Activated CD4-positive, CD25-positive, alpha-beta regulatory T cell (primary cell): ENCODE results near the gene ARRDC1.
A peak's percentile ranks its signal among the peaks of the same experiment; 100 is the strongest.
"Not testable (repeated sequence)": the region's sequence is repeated elsewhere in the genome, so short reads cannot be mapped to it uniquely, and the experiment has no call there.

ENCODE experiments used
- DNase-seq, 4 experiments: peaks; one replicate each; lab custom pipeline; 2025; lab: John Stamatoyannopoulos, UW

ARRDC1 gene

GRCh38 chr9:137605121-137606004 lies at the start of gene ARRDC1:
TSS of gene ARRDC1 (plus strand) at chr9:137605686. CDS start at chr9:137605718, 32 bp downstream.
- peak; percentile 95 to 100 (median 97) for DNase-seq

DNA sequence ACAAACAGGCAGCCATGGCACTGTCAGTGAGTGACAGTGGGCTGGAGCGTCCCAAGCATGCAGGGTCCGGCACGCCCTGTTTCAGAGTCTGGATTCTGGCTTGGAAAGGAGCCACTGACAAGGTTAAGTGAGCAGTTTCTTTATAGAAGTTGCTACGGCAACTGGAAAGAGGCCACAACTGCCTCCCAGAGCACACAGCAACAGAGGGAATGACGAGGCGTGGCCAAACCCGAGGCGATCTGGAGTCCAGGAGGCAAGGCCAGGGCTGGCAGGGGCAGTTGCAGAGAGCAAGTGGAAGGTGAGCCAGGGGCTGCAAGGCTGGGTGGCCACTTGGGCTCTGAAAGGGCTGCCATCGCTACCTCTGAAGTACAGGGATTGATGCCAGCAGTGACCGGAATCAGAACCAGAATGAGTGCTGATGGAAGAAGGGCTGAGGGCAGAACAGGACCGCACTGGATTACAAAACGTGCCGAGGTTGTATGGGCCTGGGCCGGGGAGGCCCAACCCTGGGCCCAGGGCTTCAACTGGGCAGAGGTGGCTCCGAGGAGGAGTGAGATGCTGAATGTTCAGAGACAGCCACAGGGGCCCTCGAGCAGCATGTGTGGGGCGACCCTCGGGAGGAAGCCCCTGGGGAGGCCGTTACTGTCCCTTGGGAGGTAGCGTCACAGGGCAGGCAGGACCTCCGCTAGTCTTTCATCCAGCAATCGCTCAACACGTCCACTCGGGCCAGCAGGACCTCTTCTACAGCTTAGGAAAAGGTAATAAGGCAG lies 49.2 kb upstream of the ARRDC1 start:
- no peak for DNase-seq

- no peak for DNase-seq
Measured at GRCh38 chr9:137558127-137558526, 47.4 kb upstream of the ARRDC1 start.

- no peak for DNase-seq
Measured at GRCh38 chr9:137564134-137564533, 41.4 kb upstream of the ARRDC1 start.

DNA sequence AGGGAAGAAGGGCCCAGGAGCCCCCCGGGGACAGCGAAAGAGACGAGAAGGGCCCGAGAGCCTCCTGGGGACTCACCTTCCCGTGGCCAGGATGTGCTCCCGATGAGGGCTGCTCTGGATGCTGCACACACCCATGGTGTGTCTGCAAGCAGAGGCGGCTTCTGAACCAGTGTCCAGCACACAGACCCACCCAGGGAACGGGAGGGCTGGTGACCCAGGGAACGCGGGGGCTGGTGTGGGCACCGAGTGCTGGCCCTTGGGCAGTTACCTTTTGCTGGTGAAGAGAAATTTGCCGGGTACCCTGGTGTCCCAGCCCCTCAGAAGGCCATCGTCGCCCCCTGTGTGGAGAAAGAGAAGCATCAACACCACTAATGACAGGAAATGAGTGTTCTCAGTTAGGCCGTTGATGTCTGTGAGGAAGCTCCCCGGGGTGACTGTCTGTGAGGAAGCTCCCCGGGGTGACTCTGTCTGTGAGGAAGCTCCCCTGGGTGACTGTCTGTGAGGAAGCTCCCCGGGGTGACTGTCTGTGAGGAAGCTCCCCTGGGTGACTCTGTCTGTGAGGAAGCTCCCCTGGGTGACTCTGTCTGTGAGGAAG lies 40.6 kb upstream of the ARRDC1 start:
- DNase-seq = no peak

- DNase-seq = not testable (repeated sequence)
Measured at GRCh38 chr9:137568445-137568844, 37.0 kb upstream of the ARRDC1 start.

- DNase-seq = no peak
Measured at GRCh38 chr9:137569609-137570203, 35.8 kb upstream of the ARRDC1 start.

DNA sequence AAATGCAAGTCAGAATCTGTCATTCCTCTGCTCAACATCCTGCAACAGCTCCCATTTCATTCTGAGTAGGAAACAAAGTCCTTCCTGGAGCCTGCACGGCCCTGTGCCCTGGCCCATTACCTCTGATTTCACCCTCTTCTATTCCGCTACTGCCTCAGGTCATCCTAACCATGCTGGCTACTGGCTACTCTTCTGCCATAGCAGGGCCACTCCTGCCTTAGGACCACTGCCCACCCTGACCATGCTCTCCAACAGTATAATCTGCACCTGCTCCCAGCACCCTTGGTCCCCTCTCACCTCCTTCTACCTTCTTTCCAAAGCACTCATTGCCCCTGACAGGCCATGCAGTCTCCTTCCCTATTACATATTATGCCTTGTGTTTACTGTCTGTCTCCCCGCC lies 34.9 kb upstream of the ARRDC1 start:
- no peak for DNase-seq

DNA sequence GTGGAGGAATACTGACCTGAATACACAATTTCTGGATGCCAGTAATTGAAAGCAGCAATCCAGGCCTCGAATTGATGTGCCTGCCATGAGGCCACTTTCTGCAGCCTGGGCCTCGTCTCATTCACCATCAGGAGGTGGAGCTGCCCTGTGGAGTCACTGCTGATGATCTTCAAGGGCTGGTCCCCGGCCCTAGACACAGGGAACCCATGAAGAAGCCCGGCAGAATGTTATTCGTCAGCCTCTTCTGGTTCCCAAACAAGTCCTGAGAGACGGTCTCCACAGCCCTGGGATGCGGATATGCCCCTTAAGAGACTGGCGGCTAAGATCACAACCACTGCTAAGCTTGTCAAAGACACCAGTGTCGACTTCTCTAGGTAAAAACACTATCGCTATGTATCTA lies 31.3 kb upstream of the ARRDC1 start:
- DNase-seq = no peak

DNA sequence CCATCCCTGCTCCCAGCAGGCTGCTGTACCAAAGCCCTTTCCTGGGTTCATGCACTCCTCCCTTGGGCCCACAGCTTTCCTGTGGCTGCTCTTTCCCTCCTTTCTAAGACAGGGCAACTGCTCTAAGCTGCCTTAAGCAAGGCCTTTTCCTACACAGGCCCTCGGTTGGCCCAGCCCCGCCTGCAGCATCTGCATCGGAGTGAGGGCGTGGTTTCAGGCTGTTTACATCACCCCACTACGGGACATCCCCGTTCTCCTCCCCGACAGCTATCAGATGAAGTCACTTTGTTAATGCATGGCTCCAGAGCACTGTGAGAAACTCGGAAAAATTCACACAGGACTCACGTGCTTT lies 30.1 kb upstream of the ARRDC1 start:
- DNase-seq = no peak

DNA sequence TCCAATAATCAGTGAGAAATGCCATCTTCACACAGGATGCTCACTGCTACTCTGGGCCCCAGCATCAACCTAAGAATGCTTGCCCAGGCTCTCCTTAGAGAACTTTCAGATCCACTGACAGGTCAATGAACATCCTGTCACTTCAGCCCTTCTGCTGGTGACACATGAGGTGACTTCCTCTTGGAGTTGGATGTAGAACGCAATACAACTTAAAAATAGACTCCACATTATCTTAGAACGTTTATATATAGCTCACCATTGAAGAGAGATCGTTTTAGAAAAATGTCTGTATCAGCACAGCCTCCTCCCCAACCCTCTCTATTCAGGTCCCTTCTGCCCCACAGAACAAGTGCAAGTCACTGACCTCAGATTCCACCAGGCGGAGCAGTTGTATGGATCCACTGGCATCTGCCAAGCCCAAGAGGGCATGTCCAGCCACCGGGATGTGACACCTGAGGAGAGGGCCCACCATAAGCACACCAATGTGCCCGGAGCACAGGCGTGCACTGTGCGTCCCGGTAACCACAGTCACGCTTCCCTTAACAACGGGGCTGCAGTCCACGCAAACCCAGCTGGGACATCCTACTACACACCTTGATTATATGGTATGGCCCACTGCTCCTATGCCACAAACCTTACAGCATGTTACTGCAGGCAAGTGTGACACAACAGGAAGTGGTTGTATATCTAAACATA lies 29.6 kb upstream of the ARRDC1 start:
- no peak for DNase-seq

DNA sequence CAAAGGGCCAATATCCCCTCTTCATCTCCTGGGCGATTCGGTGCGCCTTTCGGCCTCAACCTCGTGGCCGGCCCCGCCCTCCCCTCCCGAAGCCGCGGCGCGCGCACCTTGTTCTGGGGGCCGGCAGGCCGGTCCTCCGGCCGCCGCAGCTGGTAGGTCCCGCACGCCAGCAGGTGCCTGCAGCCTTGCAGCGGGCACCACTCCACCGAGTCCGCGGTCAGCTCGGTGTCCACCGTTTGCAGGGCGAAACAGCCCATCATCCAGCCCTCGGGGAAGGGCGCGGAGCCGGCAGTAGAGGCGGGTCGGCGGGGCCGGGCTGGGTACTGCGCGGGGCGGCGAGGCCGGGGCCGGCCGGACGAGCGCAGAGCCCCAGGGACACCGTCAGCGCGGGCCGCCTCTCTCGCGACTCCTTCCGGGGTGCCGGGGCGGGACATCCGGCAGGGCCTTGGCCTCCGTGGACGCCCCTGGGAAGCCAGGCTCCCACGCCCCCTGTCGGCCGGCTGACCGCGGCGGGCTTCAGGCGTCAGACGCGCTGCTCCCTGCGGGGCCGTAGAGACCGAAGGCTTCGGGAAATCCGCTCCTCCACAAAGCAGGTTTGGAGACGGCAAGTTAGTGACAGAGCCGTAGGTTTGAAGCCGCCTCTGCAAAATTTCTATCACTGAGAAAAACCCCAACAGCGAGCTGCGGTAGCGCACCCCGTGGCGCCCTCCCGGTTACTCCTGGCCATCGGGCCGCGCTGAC lies 26.8 kb upstream of the ARRDC1 start, which contains the start of gene DPH7:
Gene DPH7, minus strand, starts transcription at position 408 of the 741 bp plus-strand sequence. Its CDS starts 148 bp downstream, at position 260.
- DNase-seq = peak; percentile 97 to 98 (median 98)

GRCh38 chr9:137579259-137579604 lies 26.3 kb upstream of the ARRDC1 start:
- no peak for DNase-seq

- DNase-seq = no peak
Measured at GRCh38 chr9:137580209-137580953, 25.1 kb upstream of the ARRDC1 start.

DNA sequence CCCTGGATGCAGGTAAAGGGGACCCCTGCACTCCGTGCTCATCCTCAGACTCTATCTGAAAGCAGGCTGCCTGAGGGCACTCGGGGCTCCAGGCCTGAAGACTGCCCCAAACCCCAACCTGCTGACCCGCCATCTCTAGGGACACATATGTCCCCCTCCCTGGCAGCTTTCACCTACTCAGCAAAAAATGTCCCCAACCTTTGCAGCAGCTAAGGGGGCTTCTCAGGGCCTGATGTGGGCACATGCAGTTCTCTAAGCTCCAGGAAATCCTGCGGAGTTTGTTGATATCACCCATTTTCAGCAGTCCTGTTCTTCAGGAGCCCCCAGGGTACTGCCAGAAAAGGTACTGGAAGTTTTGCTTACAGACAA lies 24.5 kb upstream of the ARRDC1 start:
- DNase-seq = no peak

DNA sequence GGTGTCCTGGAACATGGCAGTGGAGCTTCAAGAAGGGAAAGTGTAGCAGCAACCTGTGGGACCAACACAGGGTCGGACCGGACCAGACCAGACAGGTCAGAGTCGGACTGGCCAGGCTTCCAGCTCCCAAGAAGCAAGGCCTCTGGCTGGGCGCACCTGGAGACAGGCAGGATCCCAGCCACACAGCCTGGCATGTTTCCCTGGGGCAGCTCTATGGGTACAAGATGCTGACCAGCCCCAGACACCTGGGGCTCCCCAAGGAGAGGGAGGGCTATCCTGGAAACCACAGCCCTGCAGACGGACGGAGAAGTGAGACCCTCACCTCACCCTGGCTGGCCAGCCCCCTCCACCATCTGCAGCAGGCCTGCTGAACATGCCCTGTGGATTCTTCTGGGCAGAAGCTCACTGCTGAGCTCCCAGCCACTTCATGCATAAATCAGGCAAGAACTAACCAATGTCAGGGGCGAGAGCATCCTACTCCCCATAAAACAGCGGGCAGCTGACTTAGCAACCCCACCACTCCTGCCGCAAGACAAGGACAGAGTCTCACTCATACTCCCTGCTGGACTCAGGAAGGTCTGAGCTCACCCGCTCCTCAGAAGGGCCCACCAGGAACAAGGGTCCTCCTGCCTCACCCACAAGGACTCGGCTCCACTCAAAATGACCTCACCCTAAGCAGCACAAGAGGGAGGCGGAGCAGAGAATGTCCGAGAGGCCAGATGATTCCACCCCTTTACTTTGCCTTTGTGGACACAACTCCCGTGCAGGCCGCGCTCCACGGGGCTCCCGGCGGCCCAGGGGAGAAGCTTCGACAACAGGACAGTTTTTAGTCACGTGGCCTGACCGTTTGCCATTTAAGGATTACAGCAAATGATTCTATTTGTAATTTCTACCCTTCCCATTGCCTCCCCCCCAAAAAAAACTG lies 23.9 kb upstream of the ARRDC1 start:
- DNase-seq = no peak

DNA sequence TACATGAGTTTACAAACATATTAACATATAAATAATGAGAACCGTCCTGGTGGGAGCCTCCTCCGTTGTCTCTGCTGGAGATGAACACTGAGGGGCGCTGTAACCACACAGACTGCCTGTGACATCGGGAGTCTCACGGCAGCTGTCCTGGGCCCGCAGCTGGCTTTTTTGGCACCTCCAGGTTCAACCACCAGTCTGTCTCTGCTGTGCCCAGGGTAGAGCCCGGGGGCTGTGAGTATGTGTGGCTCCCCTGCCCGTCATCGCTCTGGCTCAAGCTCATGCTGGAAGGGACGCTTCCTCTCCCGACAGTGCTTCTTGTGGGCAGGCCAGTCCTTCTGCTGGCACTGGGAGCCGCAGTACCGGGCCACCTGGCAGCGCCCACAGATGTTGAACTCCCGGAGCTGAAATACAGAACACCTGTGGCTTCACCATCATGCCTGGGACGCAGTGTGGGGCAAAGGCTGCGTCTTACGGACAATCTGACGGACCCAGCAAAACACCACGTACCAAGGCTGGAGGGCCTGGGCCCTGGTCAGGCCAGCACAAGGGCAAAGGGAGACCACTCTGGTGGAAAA lies 23.1 kb upstream of the ARRDC1 start:
- DNase-seq = no peak

DNA sequence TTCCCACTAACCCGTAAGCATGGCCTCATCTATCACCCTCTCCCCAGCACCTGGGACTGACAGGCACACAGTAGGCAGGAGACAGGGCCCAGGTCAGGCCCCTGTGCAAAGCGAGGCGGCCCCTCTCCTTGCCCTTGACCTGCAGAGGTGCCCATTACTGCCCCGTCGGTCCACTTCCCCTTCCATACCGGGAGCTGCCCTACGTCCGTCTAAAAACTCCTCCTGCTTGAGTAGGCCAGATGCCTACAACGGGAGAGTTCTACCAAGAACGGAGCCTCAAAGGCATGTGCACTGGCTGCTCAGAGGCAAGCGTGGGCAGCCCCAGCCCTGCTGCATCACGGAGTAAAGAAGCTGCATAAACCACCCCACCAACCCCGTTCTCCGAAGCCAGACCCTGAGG lies 22.1 kb upstream of the ARRDC1 start:
- DNase-seq = no peak

GRCh38 chr9:137583957-137584356 lies 21.5 kb upstream of the ARRDC1 start:
- DNase-seq = no peak
